Smooth muscle cell of bladder (primary cell): Measurements from ENCODE around the gene VWA5B2. TPM values are rescaled to one million over a fixed set of nuclear protein-coding genes. Genes with fewer than 3 reads are reported as not detected.

ENCODE experiments used
- total RNA-seq: library from RNA; depleted of rRNA; stranded (reverse); fragments of >200 nt; gene quantifications from 2 replicates; pipeline ENCODE4 v1.2.3, GENCODE V29; 2014

VWA5B2 gene
- not detected in 2 replicates for total RNA-seq

GRCh38 chr3:184229394-184230080 lies at the start of gene VWA5B2:
TSS of gene VWA5B2 (plus strand) at chr3:184229585. CDS start at chr3:184230529, 944 bp downstream.

GRCh38 chr3:184186184-184186901 lies 43.0 kb upstream of the VWA5B2 start, which contains the start of gene ABCF3:
TSS of gene ABCF3 (plus strand) at chr3:184186199. CDS start at chr3:184186208, 9 bp downstream.

DNA sequence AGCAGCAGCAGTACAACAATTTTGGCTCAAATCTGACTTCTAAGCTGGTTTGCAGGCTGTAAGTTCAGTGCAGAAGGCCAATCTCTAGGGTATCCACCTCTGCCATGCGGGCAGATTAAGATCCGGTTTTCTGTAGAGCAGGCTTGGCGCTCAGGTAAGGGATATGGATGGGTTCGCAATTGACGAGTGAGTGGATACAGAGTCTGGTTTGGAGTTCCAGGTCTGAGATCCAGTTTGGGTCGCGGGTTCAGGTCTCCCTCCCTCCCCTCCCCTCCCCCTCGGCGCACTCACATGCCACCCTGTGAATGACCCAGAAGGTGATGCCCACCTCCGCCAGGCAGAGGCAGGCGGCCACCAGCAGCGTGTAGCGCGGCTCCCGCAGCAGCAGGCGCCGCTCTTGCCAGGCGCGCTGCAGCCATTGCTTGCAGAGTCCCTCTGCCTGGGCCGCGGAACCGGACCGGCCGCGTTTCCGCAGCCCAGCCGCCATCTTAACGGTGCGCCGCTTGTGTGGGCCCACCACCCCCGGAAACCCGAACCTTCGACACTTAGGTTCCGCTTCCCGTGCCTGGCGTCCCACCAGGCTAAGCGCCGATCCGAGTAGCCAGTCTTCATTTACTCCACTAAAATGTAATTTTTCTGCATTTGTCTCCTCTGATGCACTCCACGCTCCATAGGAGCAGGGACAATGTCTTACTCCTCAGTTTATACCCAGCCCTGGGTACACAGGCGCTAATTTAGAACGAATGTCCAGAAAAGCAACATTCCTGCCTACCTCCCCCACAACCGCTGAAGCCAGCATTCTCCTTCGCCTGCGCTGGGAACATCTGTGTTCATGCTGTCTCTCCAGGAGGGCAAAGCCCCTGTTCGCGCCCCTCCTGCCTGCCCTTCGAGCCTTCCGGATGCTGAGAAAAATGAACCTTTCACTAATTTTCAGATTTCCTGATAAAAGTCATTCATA lies 19.3 kb downstream of the VWA5B2 start, which contains the start of gene ALG3:
TSS of gene ALG3 (minus strand) at position 509 of the 958 bp plus-strand sequence. CDS start at position 487, 22 bp downstream.

GRCh38 chr3:184249412-184250166 lies 20.2 kb downstream of the VWA5B2 start, which contains the start of gene EEF1AKMT4:
TSS of gene EEF1AKMT4 (plus strand) at chr3:184249672. CDS start at chr3:184249695, 23 bp downstream.

GRCh38 chr3:184261270-184261853 lies 32.0 kb downstream of the VWA5B2 start, which contains the start of gene CAMK2N2:
TSS of gene CAMK2N2 (minus strand) at chr3:184261553. CDS start at chr3:184261285, 268 bp downstream.

GRCh38 chr3:184275961-184276910 lies 46.9 kb downstream of the VWA5B2 start, which contains the start of gene ECE2:
TSS of gene ECE2 (plus strand) at chr3:184276022. CDS start at chr3:184276154, 132 bp downstream.

Other genes starting within 250 kb of the VWA5B2 start
- 13.2 and 24.7 TPM in 2 replicates for gene ABCC5, start 211.7 kb upstream of the VWA5B2 start, total RNA-seq
- not detected in 2 replicates for gene HTR3D, start 197.8 kb upstream of the VWA5B2 start, total RNA-seq
- not detected in 2 replicates for gene HTR3C, start 176.5 kb upstream of the VWA5B2 start, total RNA-seq
- not detected in 2 replicates for gene HTR3E, start 132.5 kb upstream of the VWA5B2 start, total RNA-seq
- 27.3 and 29.0 TPM in 2 replicates for gene EIF2B5, start 94.2 kb upstream of the VWA5B2 start, total RNA-seq
- gene DVL3, start 74.2 kb upstream of the VWA5B2 start, total RNA-seq, result 26.2 and 44.7 TPM in 2 replicates
- 773 and 801 TPM in 2 replicates for gene AP2M1, start 54.7 kb upstream of the VWA5B2 start, total RNA-seq
- 44.7 and 64.9 TPM in 2 replicates for gene ABCF3, start 43.4 kb upstream of the VWA5B2 start, total RNA-seq
- 23.5 and 25.0 TPM in 2 replicates for gene ALG3, start 19.4 kb downstream of the VWA5B2 start, total RNA-seq
- gene EEF1AKMT4, start 20.1 kb downstream of the VWA5B2 start, total RNA-seq, result 3.4 and 4.8 TPM in 2 replicates
- 0.09 and 0.14 TPM in 2 replicates for gene CAMK2N2, start 32.0 kb downstream of the VWA5B2 start, total RNA-seq
- gene ECE2, start 46.4 kb downstream of the VWA5B2 start, total RNA-seq, result not detected in 2 replicates
- 391 and 419 TPM in 2 replicates for gene PSMD2, start 69.7 kb downstream of the VWA5B2 start, total RNA-seq
- gene EIF4G1, start 85.0 kb downstream of the VWA5B2 start, total RNA-seq, result 198 and 261 TPM in 2 replicates
- 10.5 and 18.1 TPM in 2 replicates for gene FAM131A, start 108.0 kb downstream of the VWA5B2 start, total RNA-seq
- 3.0 and 3.3 TPM in 2 replicates for gene CLCN2, start 132.0 kb downstream of the VWA5B2 start, total RNA-seq
- 63.6 and 81.2 TPM in 2 replicates for gene POLR2H, start 132.1 kb downstream of the VWA5B2 start, total RNA-seq
- gene THPO, start 148.6 kb downstream of the VWA5B2 start, total RNA-seq, result 0.14 and 0.18 TPM in 2 replicates
- gene CHRD, start 150.5 kb downstream of the VWA5B2 start, total RNA-seq, result 1.4 and 1.9 TPM in 2 replicates